Parathyroid adenoma (tissue), 2 donors: Measurements from ENCODE around the gene CAMKK1.

Source experiments
- H2AFZ ChIP-seq: fragments of 300-600 bp; sonication (generic); one replicate; pipeline ENCODE4 v1.7.0; 2017; ENCODE audit warnings: antibody characterized with exemption, mild to moderate bottlenecking
- H3K27ac ChIP-seq: fragments of 300-600 bp; sonication (generic); one replicate; pipeline ENCODE4 v1.7.0; 2017
- H3K27me3 ChIP-seq: fragments of 300-600 bp; sonication (generic); one replicate; pipeline ENCODE4 v1.7.0; 2017; ENCODE audit warnings: low read length; ENCODE audit not compliant: control insufficient read depth, insufficient read depth
- H3K36me3 ChIP-seq: fragments of 300-600 bp; sonication (generic); one replicate; pipeline ENCODE4 v1.7.0; 2017; ENCODE audit warnings: low read length; ENCODE audit not compliant: control insufficient read depth, insufficient read depth
- H3K4me1 ChIP-seq: fragments of 300-600 bp; sonication (generic); one replicate; pipeline ENCODE4 v1.7.0; 2017; ENCODE audit warnings: control low read depth
- H3K4me2 ChIP-seq: fragments of 300-600 bp; sonication (generic); one replicate; pipeline ENCODE4 v1.7.0; 2017; ENCODE audit warnings: low read length
- H3K4me3 ChIP-seq: fragments of 300-600 bp; sonication (generic); one replicate; pipeline ENCODE4 v1.7.0; 2017; ENCODE audit warnings: low read depth, low read length
- H3K79me2 ChIP-seq: fragments of 300-600 bp; sonication (generic); one replicate; pipeline ENCODE4 v1.7.0; 2017; ENCODE audit warnings: control low read depth
- H3K9ac ChIP-seq: fragments of 300-600 bp; sonication (generic); one replicate; pipeline ENCODE4 v1.7.0; 2017; ENCODE audit warnings: mild to moderate bottlenecking
- H3K9me3 ChIP-seq: fragments of 300-600 bp; sonication (generic); one replicate; pipeline ENCODE4 v1.7.0; 2017; ENCODE audit warnings: low read length; ENCODE audit not compliant: control insufficient read depth
- TF ChIP-seq, protein P1 (sequence below): fragments of 300-600 bp; sonication (generic); IDR thresholded peaks from one replicate; pipeline ENCODE4 v1.7.0; 2017; ENCODE audit warnings: antibody characterized with exemption, mild to moderate bottlenecking
- donor health status: primary hyperparathyroidism.

CAMKK1 gene

DNA sequence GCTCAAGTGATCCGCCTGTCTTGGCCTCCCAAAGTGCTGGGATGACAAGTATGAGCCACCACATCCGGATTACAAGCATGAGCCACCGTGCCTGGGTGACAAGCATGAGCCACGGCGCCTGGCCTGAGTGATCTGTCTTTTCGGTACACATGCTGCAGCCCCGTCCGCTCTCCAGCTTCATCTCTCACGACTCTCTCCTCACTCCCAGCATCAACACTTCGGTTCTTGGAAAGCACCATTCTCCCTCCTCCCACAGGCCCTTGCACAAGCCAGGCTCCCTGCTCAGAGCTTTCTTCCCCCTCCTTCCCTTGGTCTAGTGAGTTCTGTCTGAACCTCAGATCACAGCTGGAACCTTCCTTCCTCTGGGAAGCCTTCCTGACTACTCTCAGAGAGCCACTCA is 40.3 kb downstream of the CAMKK1 start:
- Histone ChIP-seq H3K9ac (no peak overlapping the region), H3K4me1 (no peaks in the 10 kb centered on the region), H3K4me2 (no peak overlapping the region), H3K4me3 (no peak overlapping the region), H3K79me2 (no peaks in the 10 kb centered on the region), H2AFZ (no peak overlapping the region), H3K9me3 (no peaks in the 10 kb centered on the region), H3K36me3 (no peaks in the 10 kb centered on the region), H3K27ac (no peak overlapping the region), H3K27me3 (no peaks in the 10 kb centered on the region)
- TF ChIP-seq, protein P1, sequence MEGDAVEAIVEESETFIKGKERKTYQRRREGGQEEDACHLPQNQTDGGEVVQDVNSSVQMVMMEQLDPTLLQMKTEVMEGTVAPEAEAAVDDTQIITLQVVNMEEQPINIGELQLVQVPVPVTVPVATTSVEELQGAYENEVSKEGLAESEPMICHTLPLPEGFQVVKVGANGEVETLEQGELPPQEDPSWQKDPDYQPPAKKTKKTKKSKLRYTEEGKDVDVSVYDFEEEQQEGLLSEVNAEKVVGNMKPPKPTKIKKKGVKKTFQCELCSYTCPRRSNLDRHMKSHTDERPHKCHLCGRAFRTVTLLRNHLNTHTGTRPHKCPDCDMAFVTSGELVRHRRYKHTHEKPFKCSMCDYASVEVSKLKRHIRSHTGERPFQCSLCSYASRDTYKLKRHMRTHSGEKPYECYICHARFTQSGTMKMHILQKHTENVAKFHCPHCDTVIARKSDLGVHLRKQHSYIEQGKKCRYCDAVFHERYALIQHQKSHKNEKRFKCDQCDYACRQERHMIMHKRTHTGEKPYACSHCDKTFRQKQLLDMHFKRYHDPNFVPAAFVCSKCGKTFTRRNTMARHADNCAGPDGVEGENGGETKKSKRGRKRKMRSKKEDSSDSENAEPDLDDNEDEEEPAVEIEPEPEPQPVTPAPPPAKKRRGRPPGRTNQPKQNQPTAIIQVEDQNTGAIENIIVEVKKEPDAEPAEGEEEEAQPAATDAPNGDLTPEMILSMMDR: no peak

DNA sequence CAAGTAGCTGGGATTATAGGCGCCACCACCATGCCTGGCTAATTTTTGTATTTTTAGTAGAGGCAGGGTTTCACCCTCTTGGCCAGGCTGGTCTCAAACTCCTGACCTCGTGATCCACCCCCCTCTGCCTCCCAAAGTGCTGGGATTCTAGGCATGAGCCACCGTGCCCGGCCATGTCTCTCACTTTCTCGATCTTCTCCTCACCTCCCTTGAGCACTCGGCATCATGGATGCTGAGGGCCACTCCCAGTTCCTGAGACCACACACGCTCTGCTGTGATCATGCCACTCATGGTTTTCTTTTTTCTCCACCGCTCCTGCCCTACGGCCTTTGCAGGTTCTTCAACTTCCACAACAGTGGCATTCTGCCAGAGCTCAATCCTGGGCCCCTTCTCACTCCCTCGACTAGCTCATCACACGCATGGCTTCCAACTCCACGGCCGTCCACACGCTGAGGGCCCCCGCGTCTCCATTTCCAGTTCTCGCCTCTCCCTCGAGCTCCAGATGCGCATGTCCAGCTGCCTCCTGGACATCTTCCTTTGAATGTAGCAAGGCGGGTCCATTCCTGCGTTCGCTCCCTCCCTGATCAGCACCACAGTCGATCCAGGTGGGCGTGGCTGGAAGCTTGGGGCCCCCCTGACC is 41.3 kb downstream of the CAMKK1 start:
- no peak overlapping the region for H3K27ac ChIP-seq
- H3K79me2 ChIP-seq: no peaks in the 10 kb centered on the region
- no peak overlapping the region for H2AFZ ChIP-seq
- TF ChIP-seq, protein P1: no peak
- H3K36me3 ChIP-seq: no peaks in the 10 kb centered on the region
- no peak overlapping the region for H3K4me2 ChIP-seq
- no peaks in the 10 kb centered on the region for H3K27me3 ChIP-seq
- H3K4me3 ChIP-seq: no peak overlapping the region
- no peaks in the 10 kb centered on the region for H3K4me1 ChIP-seq
- no peak overlapping the region for H3K9ac ChIP-seq
- no peaks in the 10 kb centered on the region for H3K9me3 ChIP-seq

DNA sequence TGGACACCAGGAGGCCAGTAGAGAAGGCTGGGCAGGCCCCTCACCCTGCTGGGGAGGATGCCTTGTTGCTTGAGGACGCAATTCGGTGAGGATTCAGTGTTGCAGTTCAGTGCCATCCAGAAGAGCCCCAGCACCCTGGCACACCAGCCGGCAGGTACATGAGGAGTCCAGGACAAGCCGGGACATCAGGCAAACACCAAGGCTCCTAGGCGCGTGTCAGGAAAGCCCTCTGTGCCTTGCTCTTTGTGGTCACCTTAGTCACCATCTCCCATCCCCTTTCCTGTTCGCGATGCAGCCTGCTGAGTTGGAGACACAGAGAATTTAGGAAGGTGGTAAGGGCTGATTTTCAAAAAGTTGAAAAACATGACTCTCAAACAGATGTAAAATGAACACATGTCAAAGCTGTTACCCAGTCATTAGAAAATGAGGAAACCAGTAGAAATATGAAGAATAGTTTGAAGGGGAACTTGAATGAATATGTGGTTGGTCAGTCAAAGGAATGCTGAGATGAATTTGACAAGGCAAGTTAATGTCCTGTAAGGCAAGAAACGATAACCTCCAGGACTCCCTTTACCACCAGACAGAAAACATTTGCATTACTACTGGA is 44.5 kb downstream of the CAMKK1 start:
- Histone ChIP-seq H3K4me1 (no peaks in the 10 kb centered on the region), H3K9ac (no peak overlapping the region), H3K27me3 (no peaks in the 10 kb centered on the region), H3K79me2 (peaks cover 9% of the 10 kb centered on the region), H3K27ac (no peak overlapping the region), H3K4me2 (no peak overlapping the region), H3K4me3 (no peak overlapping the region), H2AFZ (no peak overlapping the region), H3K36me3 (no peaks in the 10 kb centered on the region), H3K9me3 (no peaks in the 10 kb centered on the region)
- TF ChIP-seq, protein P1: no peak

DNA sequence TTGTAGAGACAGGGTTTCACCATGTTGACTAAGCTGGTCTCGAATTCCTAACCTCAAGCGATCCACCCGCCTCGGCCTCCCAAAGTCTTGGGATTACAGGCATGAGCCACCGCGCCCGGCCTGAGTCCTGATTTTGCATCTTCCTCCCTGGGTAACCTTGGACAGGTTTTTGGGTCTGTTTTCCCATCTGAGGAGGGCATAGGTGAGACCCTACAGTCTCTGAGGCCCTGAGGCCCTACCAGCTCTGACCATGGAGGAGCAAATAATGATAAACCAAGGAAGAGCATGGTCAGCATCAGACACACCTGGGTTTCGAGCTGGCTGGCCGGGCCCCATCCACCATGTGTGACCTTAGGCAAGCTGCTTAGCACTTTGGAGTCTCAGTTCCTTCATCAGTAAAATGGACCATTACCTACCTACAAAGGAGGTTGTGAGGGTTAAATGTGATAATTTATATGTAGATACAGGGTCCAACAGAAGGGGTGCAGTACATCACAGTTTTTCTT is 45.6 kb downstream of the CAMKK1 start:
- Histone ChIP-seq H2AFZ (no peak overlapping the region), H3K4me2 (no peak overlapping the region), H3K79me2 (peaks cover 10% of the 10 kb centered on the region), H3K9ac (no peak overlapping the region), H3K4me1 (no peaks in the 10 kb centered on the region), H3K9me3 (no peaks in the 10 kb centered on the region), H3K27ac (no peak overlapping the region), H3K4me3 (no peak overlapping the region), H3K36me3 (no peaks in the 10 kb centered on the region), H3K27me3 (no peaks in the 10 kb centered on the region)
- TF ChIP-seq, protein P1: no peak
